IPS DF 6.9 (cell line): ENCODE data around the gene CEACAM18.
"Not testable (repeated sequence)": the region's sequence is repeated elsewhere in the genome, so short reads cannot be mapped to it uniquely, and the experiment has no call there.

Experiments used
- DNase-seq: peaks from one replicate; pipeline ENCODE4 v3.0.0-alpha.2; 2013; ENCODE audit warnings: low read depth, low spot score
- H3K27ac ChIP-seq: one replicate; pipeline ENCODE4 v1.5.1; 2013; ENCODE audit warnings: low read length, control low read depth
- H3K27me3 ChIP-seq: 2 replicates; pipeline ENCODE4 v1.6.1; 2013; ENCODE audit warnings: mild to moderate bottlenecking, low read length; ENCODE audit not compliant: control insufficient read depth, insufficient read depth
- H3K36me3 ChIP-seq: 2 replicates; pipeline ENCODE4 v1.6.1; 2013; ENCODE audit warnings: low read length; ENCODE audit not compliant: control insufficient read depth, insufficient read depth
- H3K4me1 ChIP-seq: 2 replicates; pipeline ENCODE4 v1.6.1; 2013; ENCODE audit warnings: low read length; ENCODE audit not compliant: control insufficient read depth, insufficient read depth
- H3K4me3 ChIP-seq: 2 replicates; pipeline ENCODE4 v1.5.1; 2013; ENCODE audit warnings: mild to moderate bottlenecking, low read length
- H3K9me3 ChIP-seq: 2 replicates; pipeline ENCODE4 v1.6.1; 2013; ENCODE audit warnings: low read length, inconsistent platforms; ENCODE audit not compliant: control insufficient read depth, insufficient read depth
- WGBS: extraction: QIAGEN DNeasy Blood & Tissue Kit; methylation state at CpG from one replicate; pipeline ENCODE4 v1.1.7; 2013; ENCODE audit warnings: mixed read lengths, missing lambda C conversion rate; ENCODE audit not compliant: insufficient read length, insufficient coverage; 5-methylcytosine and 5-hydroxymethylcytosine counted together

Gene CEACAM18

GRCh38 chr19:51462276-51462675, 16.1 kb upstream of the CEACAM18 start:
- Histone ChIP-seq H3K36me3 (no peaks in the 10 kb centered on the region), H3K4me1 (no peaks in the 10 kb centered on the region), H3K27ac (no peak overlapping the region), H3K9me3 (no peaks in the 10 kb centered on the region), H3K4me3 (no peak overlapping the region), H3K27me3 (no peaks in the 10 kb centered on the region)
- no CpG with 5 or more reads among the region's 7 CpGs for WGBS
- no peak for DNase-seq

- no peak for DNase-seq
- H3K4me1 ChIP-seq: no peaks in the 10 kb centered on the region
- H3K9me3 ChIP-seq: no peaks in the 10 kb centered on the region
- WGBS: no CpG with 5 or more reads among the region's 10 CpGs
- no peak overlapping the region for H3K4me3 ChIP-seq
- H3K36me3 ChIP-seq: no peaks in the 10 kb centered on the region
- H3K27ac ChIP-seq: no peak overlapping the region
- H3K27me3 ChIP-seq: no peaks in the 10 kb centered on the region
Observed at GRCh38 chr19:51462681-51463080, 15.7 kb upstream of the CEACAM18 start.

GRCh38 chr19:51463976-51464581, 14.3 kb upstream of the CEACAM18 start:
- no CpG with 5 or more reads among the region's 33 CpGs for WGBS
- DNase-seq, H3K27me3 ChIP-seq, H3K27ac ChIP-seq, H3K4me3 ChIP-seq, H3K9me3 ChIP-seq, H3K36me3 ChIP-seq, H3K4me1 ChIP-seq: not testable (repeated sequence)

DNA sequence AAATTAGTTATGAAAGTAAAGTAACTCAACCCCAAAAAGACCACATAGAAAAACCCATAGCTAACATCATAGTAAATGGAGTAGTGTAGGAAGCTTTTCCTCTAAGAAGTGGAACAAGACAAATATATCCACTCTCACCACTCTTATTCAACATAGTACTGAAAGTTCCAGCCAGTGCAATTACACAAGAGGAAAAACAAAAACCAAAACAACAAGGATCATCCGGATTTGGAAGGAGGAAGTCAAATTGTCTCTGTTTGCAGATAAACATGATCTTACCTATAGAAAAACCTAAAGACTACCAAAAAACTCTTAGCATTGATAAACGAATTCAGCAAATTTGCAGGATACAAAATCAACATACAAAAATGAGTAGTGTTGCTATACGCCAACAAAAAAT, 11.6 kb upstream of the CEACAM18 start:
- H3K4me3 ChIP-seq: no peak overlapping the region
- no peaks in the 10 kb centered on the region for H3K9me3 ChIP-seq
- no CpG with 5 or more reads among the region's 3 CpGs for WGBS
- H3K4me1 ChIP-seq: no peaks in the 10 kb centered on the region
- no peaks in the 10 kb centered on the region for H3K27me3 ChIP-seq
- no peak overlapping the region for H3K27ac ChIP-seq
- DNase-seq: no peak
- no peaks in the 10 kb centered on the region for H3K36me3 ChIP-seq

DNA sequence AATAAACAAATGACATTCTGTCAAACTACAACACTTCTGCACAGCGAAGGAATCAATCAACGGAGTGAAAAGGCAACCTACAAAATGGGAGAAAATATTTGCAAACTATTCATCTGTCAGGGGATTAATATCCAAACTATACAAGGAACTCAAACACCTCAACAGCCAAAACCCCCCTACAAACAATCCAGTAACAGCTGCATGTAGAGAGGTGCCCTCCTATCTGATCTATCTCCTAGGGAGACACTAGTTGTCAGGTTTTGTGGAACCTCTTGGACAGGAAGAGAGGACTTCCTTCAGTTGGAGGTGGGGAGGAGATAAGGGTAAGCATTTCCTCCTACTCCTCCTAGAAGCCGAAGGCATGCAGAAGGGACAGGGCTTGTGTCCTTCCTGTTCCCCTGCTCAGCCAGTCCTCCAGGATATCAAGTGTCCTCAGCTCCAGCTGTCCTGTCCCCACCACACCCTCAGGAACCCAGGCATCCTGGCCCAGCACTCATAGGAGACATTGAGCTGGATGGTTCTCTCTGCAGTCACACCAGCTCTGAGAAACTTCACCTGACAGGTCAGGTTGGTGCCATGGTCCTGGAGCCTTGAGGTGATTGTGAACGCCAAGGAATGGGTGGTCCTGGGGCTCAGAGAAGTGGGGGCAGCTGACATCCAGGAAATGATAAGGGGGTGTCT, 10.3 kb upstream of the CEACAM18 start:
- no peaks in the 10 kb centered on the region for H3K36me3 ChIP-seq
- WGBS: no CpG with 5 or more reads among the region's 4 CpGs
- H3K9me3 ChIP-seq: no peaks in the 10 kb centered on the region
- H3K4me1 ChIP-seq: no peaks in the 10 kb centered on the region
- DNase-seq: no peak
- H3K4me3 ChIP-seq: no peak overlapping the region
- no peaks in the 10 kb centered on the region for H3K27me3 ChIP-seq
- H3K27ac ChIP-seq: no peak overlapping the region

GRCh38 chr19:51468545-51468920, 9.8 kb upstream of the CEACAM18 start:
- Histone ChIP-seq H3K4me1 (no peaks in the 10 kb centered on the region), H3K27me3 (no peaks in the 10 kb centered on the region), H3K27ac (no peak overlapping the region), H3K9me3 (no peaks in the 10 kb centered on the region), H3K4me3 (no peak overlapping the region), H3K36me3 (no peaks in the 10 kb centered on the region)
- DNase-seq: no peak
- no CpG with 5 or more reads among the region's 2 CpGs for WGBS

GRCh38 chr19:51469162-51469561, 9.2 kb upstream of the CEACAM18 start:
- no peak for DNase-seq
- Histone ChIP-seq H3K36me3 (no peaks in the 10 kb centered on the region), H3K9me3 (no peaks in the 10 kb centered on the region), H3K27ac (no peak overlapping the region), H3K27me3 (no peaks in the 10 kb centered on the region), H3K4me1 (no peaks in the 10 kb centered on the region), H3K4me3 (no peak overlapping the region)
- WGBS: no CpG with 5 or more reads among the region's 4 CpGs

- Histone ChIP-seq H3K27me3 (no peaks in the 10 kb centered on the region), H3K4me1 (no peaks in the 10 kb centered on the region), H3K4me3 (no peak overlapping the region), H3K36me3 (no peaks in the 10 kb centered on the region), H3K27ac (no peak overlapping the region), H3K9me3 (no peaks in the 10 kb centered on the region)
- no peak for DNase-seq
- no CpG with 5 or more reads among the region's 1 CpG for WGBS
Observed at GRCh38 chr19:51469629-51470028, 8.7 kb upstream of the CEACAM18 start.

- no peaks in the 10 kb centered on the region for H3K36me3 ChIP-seq
- H3K4me1 ChIP-seq: no peaks in the 10 kb centered on the region
- H3K4me3 ChIP-seq: no peak overlapping the region
- H3K27me3 ChIP-seq: no peaks in the 10 kb centered on the region
- no peak overlapping the region for H3K27ac ChIP-seq
- WGBS: no CpG with 5 or more reads among the region's 9 CpGs
- DNase-seq: no peak
- no peaks in the 10 kb centered on the region for H3K9me3 ChIP-seq
Observed at GRCh38 chr19:51470966-51471365, 7.4 kb upstream of the CEACAM18 start.

DNA sequence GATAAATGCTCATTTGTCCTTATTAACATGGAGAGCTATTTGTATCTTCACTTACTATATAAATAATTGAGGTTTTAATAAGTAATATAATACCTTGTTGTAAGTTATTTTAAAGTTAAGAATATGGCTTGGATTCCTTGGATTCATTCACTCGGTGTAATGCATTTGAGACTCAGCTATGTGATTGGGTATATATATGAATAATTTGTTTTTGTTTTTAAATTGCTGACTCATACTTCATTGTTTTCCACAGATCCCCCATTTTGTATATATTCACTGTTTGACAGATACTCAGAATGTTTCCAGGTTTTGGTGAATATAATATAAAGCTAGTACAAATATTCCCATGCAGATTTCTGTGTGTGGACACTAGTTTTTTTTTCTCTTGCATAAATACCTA, 6.8 kb upstream of the CEACAM18 start:
- no peaks in the 10 kb centered on the region for H3K36me3 ChIP-seq

GRCh38 chr19:51472607-51473006, 5.7 kb upstream of the CEACAM18 start:
- DNase-seq: no peak
- H3K36me3 ChIP-seq: no peaks in the 10 kb centered on the region
- H3K4me3 ChIP-seq: no peak overlapping the region
- WGBS: no CpG with 5 or more reads among the region's 4 CpGs
- H3K27ac ChIP-seq: no peak overlapping the region
- no peaks in the 10 kb centered on the region for H3K9me3 ChIP-seq
- no peaks in the 10 kb centered on the region for H3K4me1 ChIP-seq
- H3K27me3 ChIP-seq: no peaks in the 10 kb centered on the region

More for the DNA sequence above, 6.8 kb upstream of the CEACAM18 start:
- no peak overlapping the region for H3K4me3 ChIP-seq
- no CpG with 5 or more reads among the region's 1 CpG for WGBS
- no peaks in the 10 kb centered on the region for H3K9me3 ChIP-seq
- H3K27ac ChIP-seq: no peak overlapping the region
- no peaks in the 10 kb centered on the region for H3K27me3 ChIP-seq
- H3K4me1 ChIP-seq: no peaks in the 10 kb centered on the region
- DNase-seq: no peak
